IPS-20b (cell line): ENCODE measurements around the gene UBA6.

ENCODE experiments used
- H3K27ac ChIP-seq: one replicate; pipeline ENCODE4 v1.5.1; 2013; ENCODE audit warnings: low read length
- H3K27me3 ChIP-seq: 2 replicates; pipeline ENCODE4 v1.6.1; 2013; ENCODE audit warnings: mild to moderate bottlenecking, low read length, inconsistent platforms; ENCODE audit not compliant: insufficient read depth
- H3K36me3 ChIP-seq: 2 replicates; pipeline ENCODE4 v1.6.1; 2013; ENCODE audit warnings: low read depth, mild to moderate bottlenecking, inconsistent platforms, low read length, moderate library complexity; ENCODE audit not compliant: insufficient read depth
- H3K4me1 ChIP-seq: 2 replicates; pipeline ENCODE4 v1.6.1; 2013; ENCODE audit warnings: mild to moderate bottlenecking, control low read depth, inconsistent platforms, low read length, moderate library complexity; ENCODE audit not compliant: insufficient read depth
- H3K4me3 ChIP-seq: 2 replicates; pipeline ENCODE4 v1.5.1; 2013; ENCODE audit warnings: mild to moderate bottlenecking, low read length, inconsistent platforms
- H3K9ac ChIP-seq: 2 replicates; pipeline ENCODE4 v1.6.1; 2013; ENCODE audit warnings: low read depth, mild to moderate bottlenecking, inconsistent platforms, low read length, moderate library complexity
- H3K9me3 ChIP-seq: 2 replicates; pipeline ENCODE4 v1.6.1; 2013; ENCODE audit warnings: mild to moderate bottlenecking, low read depth, low read length, inconsistent platforms; ENCODE audit not compliant: insufficient read depth

Gene UBA6

DNA sequence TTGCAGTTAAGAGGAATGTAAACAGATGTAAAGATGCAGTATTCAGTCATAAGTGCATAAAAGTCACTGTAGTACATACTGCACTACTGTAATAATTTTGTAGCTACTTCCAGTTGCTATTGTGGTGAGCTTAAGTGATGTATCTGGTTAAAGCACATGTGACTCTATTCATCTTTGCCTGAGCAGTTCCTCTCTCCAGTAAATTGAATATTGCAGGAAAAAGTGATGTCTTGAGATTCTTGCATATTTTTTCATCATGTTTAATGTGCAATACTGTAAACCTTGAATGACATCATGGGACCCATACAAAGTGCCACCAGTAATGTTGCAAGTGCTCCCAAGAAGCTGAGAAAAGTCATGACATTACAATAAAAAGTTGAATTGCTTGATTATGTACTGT lies 9.6 kb downstream of the UBA6 start:
- Histone ChIP-seq H3K4me1 (no peaks in the 10 kb centered on the region), H3K27me3 (no peaks in the 10 kb centered on the region), H3K36me3 (peaks cover 23% of the 10 kb centered on the region), H3K9ac (no peak overlapping the region), H3K27ac (no peak overlapping the region), H3K9me3 (no peaks in the 10 kb centered on the region), H3K4me3 (no peak overlapping the region)

- Histone ChIP-seq H3K9ac (no peak overlapping the region), H3K36me3 (peaks cover 20% of the 10 kb centered on the region), H3K9me3 (no peaks in the 10 kb centered on the region), H3K4me3 (no peak overlapping the region), H3K27me3 (no peaks in the 10 kb centered on the region), H3K4me1 (no peaks in the 10 kb centered on the region), H3K27ac (no peak overlapping the region)
Measured at GRCh38 chr4:67687636-67688035, 13.3 kb downstream of the UBA6 start.

DNA sequence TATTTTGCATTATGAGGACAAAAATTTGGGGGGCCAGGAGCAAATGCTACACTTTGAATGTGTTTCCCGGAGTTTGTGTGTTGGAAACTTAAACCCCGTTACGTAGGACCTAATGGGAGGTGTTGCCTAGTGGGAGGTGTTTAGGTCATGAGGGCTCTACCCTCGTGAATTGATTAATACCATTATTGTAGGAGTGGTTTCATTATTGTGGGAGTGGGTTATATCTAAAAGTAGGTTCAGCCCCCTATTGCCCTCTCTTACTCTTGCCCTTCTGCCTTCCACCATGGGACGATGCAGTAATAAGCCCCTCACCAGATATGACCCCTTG lies 15.5 kb downstream of the UBA6 start:
- H3K36me3 ChIP-seq = peaks cover 25% of the 10 kb centered on the region
- no peaks in the 10 kb centered on the region for H3K4me1 ChIP-seq
- no peak overlapping the region for H3K27ac ChIP-seq
- no peak overlapping the region for H3K9ac ChIP-seq
- H3K27me3 ChIP-seq = no peaks in the 10 kb centered on the region
- H3K4me3 ChIP-seq = no peak overlapping the region
- H3K9me3 ChIP-seq = no peaks in the 10 kb centered on the region

- Histone ChIP-seq H3K4me1 (no peaks in the 10 kb centered on the region), H3K9me3 (no peaks in the 10 kb centered on the region), H3K27me3 (no peaks in the 10 kb centered on the region), H3K9ac (no peak overlapping the region), H3K4me3 (no peak overlapping the region), H3K36me3 (peaks cover 28% of the 10 kb centered on the region), H3K27ac (no peak overlapping the region)
Measured at GRCh38 chr4:67684839-67685531, 16.0 kb downstream of the UBA6 start.

DNA sequence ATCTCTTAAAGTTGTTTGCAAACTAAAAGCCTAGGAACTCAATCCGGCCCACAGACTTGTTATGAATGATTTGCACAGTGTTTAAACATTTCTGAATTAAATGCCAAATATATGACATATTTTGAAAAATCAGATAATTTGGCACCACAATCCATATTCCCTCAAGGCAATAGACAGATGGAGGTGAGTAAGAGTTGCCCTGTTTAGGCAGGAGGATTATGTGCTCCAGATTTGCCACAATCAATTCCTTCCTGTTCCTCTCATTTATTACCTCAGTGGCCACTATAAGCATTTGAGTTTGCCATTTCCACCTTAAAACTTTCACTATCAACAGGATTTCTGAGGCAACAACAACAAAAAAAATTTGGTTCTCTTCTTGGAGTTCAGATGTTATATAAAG lies 18.7 kb downstream of the UBA6 start:
- Histone ChIP-seq H3K27ac (no peak overlapping the region), H3K9ac (no peak overlapping the region), H3K4me1 (no peaks in the 10 kb centered on the region), H3K4me3 (no peak overlapping the region), H3K9me3 (no peaks in the 10 kb centered on the region), H3K36me3 (peaks cover 48% of the 10 kb centered on the region), H3K27me3 (no peaks in the 10 kb centered on the region)

GRCh38 chr4:67680581-67681222 lies 20.3 kb downstream of the UBA6 start:
- peaks cover 56% of the 10 kb centered on the region for H3K36me3 ChIP-seq
- H3K27me3 ChIP-seq = no peaks in the 10 kb centered on the region
- no peak overlapping the region for H3K27ac ChIP-seq
- no peaks in the 10 kb centered on the region for H3K4me1 ChIP-seq
- no peak overlapping the region for H3K9ac ChIP-seq
- no peak overlapping the region for H3K4me3 ChIP-seq
- no peaks in the 10 kb centered on the region for H3K9me3 ChIP-seq

DNA sequence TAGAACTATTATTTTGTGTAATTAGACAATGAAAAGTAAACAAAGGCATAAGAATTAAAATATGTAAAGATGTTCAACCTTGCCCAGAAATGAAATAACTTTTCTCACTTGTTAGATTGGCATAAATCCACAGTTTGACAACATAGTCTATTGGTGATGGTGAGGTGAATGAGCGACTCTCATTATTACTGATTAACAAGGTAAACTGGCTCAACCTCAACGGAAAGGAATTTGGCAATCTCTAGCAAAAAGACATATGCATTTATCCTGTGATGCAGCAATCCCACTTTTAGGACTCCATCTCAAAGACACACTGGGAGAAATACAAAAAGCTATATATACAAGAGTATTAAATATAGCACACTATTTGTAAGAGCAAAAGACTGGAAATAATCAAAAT lies 22.3 kb downstream of the UBA6 start:
- H3K27ac ChIP-seq = no peak overlapping the region
- H3K36me3 ChIP-seq = peaks cover 77% of the 10 kb centered on the region
- H3K4me3 ChIP-seq = no peak overlapping the region
- no peaks in the 10 kb centered on the region for H3K9me3 ChIP-seq
- H3K4me1 ChIP-seq = no peaks in the 10 kb centered on the region
- H3K27me3 ChIP-seq = no peaks in the 10 kb centered on the region
- no peak overlapping the region for H3K9ac ChIP-seq

- Histone ChIP-seq H3K9me3 (no peaks in the 10 kb centered on the region), H3K9ac (no peak overlapping the region), H3K27ac (no peak overlapping the region), H3K4me1 (no peaks in the 10 kb centered on the region), H3K36me3 (peaks cover 94% of the 10 kb centered on the region), H3K4me3 (no peak overlapping the region), H3K27me3 (no peaks in the 10 kb centered on the region)
Measured at GRCh38 chr4:67674098-67674497, 26.9 kb downstream of the UBA6 start.

DNA sequence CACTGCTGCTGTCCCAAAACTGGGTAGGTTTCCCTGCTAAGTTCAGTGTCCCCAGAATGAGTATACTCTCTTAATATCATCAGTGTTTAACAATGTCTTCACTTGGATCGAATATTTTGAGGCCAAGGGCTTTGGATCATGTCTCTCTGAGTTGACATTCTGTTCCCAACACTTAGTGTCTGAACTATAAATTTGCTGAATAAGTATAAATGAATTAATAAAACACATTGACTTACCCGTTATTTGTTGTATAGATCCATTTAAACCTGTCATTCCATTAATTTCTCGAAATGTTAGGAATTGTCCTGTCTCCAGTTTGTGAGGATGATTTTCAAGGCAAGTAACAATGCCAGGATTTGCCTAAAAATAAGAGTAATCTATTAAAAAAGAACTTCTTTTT lies 32.6 kb downstream of the UBA6 start:
- Histone ChIP-seq H3K9me3 (no peaks in the 10 kb centered on the region), H3K4me1 (no peaks in the 10 kb centered on the region), H3K27me3 (no peaks in the 10 kb centered on the region), H3K27ac (no peak overlapping the region), H3K4me3 (no peak overlapping the region), H3K9ac (no peak overlapping the region), H3K36me3 (peaks cover 85% of the 10 kb centered on the region)

- Histone ChIP-seq H3K9ac (no peak overlapping the region), H3K36me3 (peaks cover 65% of the 10 kb centered on the region)
Measured at GRCh38 chr4:67660418-67660817, 40.5 kb downstream of the UBA6 start.

DNA sequence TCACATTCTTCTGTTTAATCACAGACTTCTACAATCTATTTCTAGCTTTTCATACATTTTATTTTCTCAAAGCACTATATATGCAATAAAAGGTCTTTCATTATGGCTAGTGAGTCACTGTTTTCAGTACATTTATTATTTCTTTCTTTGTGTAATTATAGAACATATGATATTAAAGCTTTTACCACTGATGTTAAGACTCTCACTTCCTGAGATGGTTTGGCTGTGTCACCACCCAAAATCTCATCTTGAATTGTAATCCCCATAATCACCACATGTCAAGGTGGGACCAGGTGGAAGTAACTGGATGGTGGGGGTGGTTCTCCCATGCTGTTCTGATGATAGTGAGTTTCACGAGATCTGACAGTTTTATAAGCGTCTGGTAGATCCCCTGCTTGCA lies 41.9 kb downstream of the UBA6 start:
- H3K36me3 ChIP-seq = peaks cover 59% of the 10 kb centered on the region
- peaks cover 20% of the 10 kb centered on the region for H3K9me3 ChIP-seq
- no peak overlapping the region for H3K27ac ChIP-seq
- no peaks in the 10 kb centered on the region for H3K27me3 ChIP-seq
- no peak overlapping the region for H3K4me3 ChIP-seq
- no peak overlapping the region for H3K9ac ChIP-seq
- no peaks in the 10 kb centered on the region for H3K4me1 ChIP-seq

More at GRCh38 chr4:67660418-67660817, 40.5 kb downstream of the UBA6 start:
- Histone ChIP-seq H3K4me3 (no peak overlapping the region), H3K9me3 (peaks cover 20% of the 10 kb centered on the region), H3K4me1 (no peaks in the 10 kb centered on the region), H3K27me3 (no peaks in the 10 kb centered on the region), H3K27ac (no peak overlapping the region)

DNA sequence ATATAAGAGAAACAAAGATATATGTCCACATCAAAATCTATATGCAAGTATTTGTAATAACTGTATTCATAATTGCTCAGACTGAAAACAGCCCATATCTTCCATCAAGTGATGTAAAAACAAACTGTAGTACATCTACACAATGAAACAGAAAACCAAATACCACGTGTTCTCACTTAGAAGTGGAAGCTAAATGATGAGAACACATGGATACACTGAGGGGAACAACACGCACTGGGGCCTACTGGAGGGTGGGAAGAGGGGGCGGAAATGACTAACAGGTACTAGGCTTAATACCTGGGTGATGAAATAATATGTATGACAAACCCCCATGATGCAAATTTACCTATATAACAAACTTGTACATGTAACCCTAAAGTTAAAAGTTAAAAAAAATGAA lies 42.7 kb downstream of the UBA6 start:
- Histone ChIP-seq H3K27me3 (no peaks in the 10 kb centered on the region), H3K27ac (no peak overlapping the region), H3K4me1 (no peaks in the 10 kb centered on the region), H3K4me3 (no peak overlapping the region), H3K9me3 (peaks cover 20% of the 10 kb centered on the region), H3K9ac (no peak overlapping the region), H3K36me3 (peaks cover 52% of the 10 kb centered on the region)
